ENCODE results near the gene HOXC6. TPM values are rescaled to one million over a fixed set of nuclear protein-coding genes. Genes with fewer than 3 reads are reported as not detected.

HOXC6 gene
- total RNA-seq, 1 donor from 2014 or later = 1.1 TPM

- TF ChIP-seq, protein P1, sequence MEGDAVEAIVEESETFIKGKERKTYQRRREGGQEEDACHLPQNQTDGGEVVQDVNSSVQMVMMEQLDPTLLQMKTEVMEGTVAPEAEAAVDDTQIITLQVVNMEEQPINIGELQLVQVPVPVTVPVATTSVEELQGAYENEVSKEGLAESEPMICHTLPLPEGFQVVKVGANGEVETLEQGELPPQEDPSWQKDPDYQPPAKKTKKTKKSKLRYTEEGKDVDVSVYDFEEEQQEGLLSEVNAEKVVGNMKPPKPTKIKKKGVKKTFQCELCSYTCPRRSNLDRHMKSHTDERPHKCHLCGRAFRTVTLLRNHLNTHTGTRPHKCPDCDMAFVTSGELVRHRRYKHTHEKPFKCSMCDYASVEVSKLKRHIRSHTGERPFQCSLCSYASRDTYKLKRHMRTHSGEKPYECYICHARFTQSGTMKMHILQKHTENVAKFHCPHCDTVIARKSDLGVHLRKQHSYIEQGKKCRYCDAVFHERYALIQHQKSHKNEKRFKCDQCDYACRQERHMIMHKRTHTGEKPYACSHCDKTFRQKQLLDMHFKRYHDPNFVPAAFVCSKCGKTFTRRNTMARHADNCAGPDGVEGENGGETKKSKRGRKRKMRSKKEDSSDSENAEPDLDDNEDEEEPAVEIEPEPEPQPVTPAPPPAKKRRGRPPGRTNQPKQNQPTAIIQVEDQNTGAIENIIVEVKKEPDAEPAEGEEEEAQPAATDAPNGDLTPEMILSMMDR (IDR thresholded peaks at IDR 0.05; ENCODE audit: insufficient read depth, low read length, poor library complexity, severe bottlenecking) = no peak
- Histone ChIP-seq H3K36me3 (ENCODE audit: control insufficient read depth, insufficient read depth, low read length) (no peaks in the 10 kb centered on the region), H3K27me3 (ENCODE audit: control insufficient read depth, insufficient read depth, low read length) (no peaks in the 10 kb centered on the region), H3K4me3 (ENCODE audit: low read depth, low read length) (no peak overlapping the region)
- DNase-seq (ENCODE audit: low read depth) = no peak
Measured at GRCh38 chr12:54059668-54060067, 31.4 kb downstream of the HOXC6 start.

- no peak for DNase-seq (ENCODE audit: low read depth)
- TF ChIP-seq, protein P1 (IDR thresholded peaks at IDR 0.05; ENCODE audit: insufficient read depth, low read length, poor library complexity, severe bottlenecking) = no peak
- Histone ChIP-seq H3K36me3 (ENCODE audit: control insufficient read depth, insufficient read depth, low read length) (no peaks in the 10 kb centered on the region), H3K4me3 (ENCODE audit: low read depth, low read length) (no peak overlapping the region), H3K27me3 (ENCODE audit: control insufficient read depth, insufficient read depth, low read length) (no peaks in the 10 kb centered on the region)
Measured at GRCh38 chr12:54060174-54060974, 32.1 kb downstream of the HOXC6 start.

DNA sequence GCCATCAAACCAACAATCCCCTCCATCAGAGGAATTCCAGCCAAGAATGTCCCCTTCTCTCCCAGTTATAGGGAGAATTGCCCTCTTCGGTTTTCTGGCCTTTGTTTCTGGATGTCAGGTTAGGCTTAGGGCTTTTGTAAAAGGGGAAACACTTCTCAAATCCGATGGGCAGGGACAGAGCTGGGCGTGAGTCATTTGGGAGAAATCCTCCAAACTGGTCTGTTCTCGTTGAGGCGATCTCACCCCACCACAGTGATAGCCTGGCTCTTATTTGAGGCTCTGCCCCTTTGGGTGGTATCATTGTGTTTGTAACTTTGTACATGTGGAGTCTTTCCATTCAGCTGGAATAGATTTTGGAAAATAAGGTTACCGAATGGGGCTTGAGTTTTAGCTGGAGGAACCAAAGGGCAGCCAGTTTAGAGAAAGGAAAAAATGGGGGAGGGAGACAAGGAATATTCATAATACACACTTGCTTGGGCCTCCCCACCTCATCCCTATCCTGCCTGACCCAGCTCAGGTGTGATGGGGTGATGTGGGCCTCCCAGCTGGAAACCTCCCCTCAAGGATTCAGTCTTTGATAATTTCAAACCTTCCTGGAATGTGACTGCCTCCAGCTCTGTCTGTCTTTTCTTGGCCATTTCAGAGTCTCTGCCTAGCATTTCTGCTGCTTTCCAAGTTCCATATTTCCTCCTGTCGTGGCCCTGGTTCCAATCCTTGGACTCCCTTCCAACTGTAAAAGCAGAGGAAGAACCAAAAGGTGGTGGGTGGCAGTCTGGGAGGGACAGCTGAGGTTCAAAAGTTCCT lies 32.9 kb downstream of the HOXC6 start:
- H3K27me3 ChIP-seq (ENCODE audit: control insufficient read depth, insufficient read depth, low read length) = no peaks in the 10 kb centered on the region
- TF ChIP-seq, protein P1 (IDR thresholded peaks at IDR 0.05; ENCODE audit: insufficient read depth, low read length, poor library complexity, severe bottlenecking) = no peak
- no peak overlapping the region for H3K4me3 ChIP-seq (ENCODE audit: low read depth, low read length)
- no peaks in the 10 kb centered on the region for H3K36me3 ChIP-seq (ENCODE audit: control insufficient read depth, insufficient read depth, low read length)
- no peak for DNase-seq (ENCODE audit: low read depth)

- TF ChIP-seq, protein P1 (IDR thresholded peaks at IDR 0.05; ENCODE audit: insufficient read depth, low read length, poor library complexity, severe bottlenecking) = no peak
- H3K4me3 ChIP-seq (ENCODE audit: low read depth, low read length) = no peak overlapping the region
- no peaks in the 10 kb centered on the region for H3K27me3 ChIP-seq (ENCODE audit: control insufficient read depth, insufficient read depth, low read length)
- no peak for DNase-seq (ENCODE audit: low read depth)
- H3K36me3 ChIP-seq (ENCODE audit: control insufficient read depth, insufficient read depth, low read length) = no peaks in the 10 kb centered on the region
Measured at GRCh38 chr12:54065677-54066076, 37.4 kb downstream of the HOXC6 start.

DNA sequence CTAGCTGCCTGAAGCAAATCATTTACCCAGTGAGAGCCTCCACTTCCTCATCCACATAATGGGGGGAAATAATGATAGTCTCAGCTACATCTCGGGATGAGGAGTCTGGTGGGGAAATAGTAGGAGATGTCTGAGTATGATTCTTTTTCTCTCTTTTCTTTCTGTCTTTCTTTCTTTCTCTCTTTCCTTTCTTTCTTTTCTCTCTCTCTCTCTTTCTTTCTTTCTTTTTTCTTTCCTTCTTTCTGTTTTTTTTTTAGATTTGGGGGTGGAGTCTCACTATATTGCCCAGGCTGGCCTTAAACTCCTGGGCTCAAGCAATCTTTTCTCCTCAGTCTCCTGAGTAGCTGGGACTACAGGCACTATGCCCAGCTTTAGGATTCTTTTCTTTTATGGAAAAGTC lies 38.2 kb downstream of the HOXC6 start:
- no peaks in the 10 kb centered on the region for H3K27me3 ChIP-seq (ENCODE audit: control insufficient read depth, insufficient read depth, low read length)
- DNase-seq (ENCODE audit: low read depth) = no peak
- TF ChIP-seq, protein P1 (IDR thresholded peaks at IDR 0.05; ENCODE audit: insufficient read depth, low read length, poor library complexity, severe bottlenecking) = no peak
- H3K36me3 ChIP-seq (ENCODE audit: control insufficient read depth, insufficient read depth, low read length) = no peaks in the 10 kb centered on the region
- H3K4me3 ChIP-seq (ENCODE audit: low read depth, low read length) = no peak overlapping the region

All from kidney epithelial cell (primary cell).